DMS 273 (cell line): ENCODE data around the gene S100A5.

Experiments
- DNase-seq: peaks from one replicate; lab custom pipeline; 2025; ENCODE audit not compliant: unreplicated experiment; lab: John Stamatoyannopoulos, UW

S100A5 gene

DNA sequence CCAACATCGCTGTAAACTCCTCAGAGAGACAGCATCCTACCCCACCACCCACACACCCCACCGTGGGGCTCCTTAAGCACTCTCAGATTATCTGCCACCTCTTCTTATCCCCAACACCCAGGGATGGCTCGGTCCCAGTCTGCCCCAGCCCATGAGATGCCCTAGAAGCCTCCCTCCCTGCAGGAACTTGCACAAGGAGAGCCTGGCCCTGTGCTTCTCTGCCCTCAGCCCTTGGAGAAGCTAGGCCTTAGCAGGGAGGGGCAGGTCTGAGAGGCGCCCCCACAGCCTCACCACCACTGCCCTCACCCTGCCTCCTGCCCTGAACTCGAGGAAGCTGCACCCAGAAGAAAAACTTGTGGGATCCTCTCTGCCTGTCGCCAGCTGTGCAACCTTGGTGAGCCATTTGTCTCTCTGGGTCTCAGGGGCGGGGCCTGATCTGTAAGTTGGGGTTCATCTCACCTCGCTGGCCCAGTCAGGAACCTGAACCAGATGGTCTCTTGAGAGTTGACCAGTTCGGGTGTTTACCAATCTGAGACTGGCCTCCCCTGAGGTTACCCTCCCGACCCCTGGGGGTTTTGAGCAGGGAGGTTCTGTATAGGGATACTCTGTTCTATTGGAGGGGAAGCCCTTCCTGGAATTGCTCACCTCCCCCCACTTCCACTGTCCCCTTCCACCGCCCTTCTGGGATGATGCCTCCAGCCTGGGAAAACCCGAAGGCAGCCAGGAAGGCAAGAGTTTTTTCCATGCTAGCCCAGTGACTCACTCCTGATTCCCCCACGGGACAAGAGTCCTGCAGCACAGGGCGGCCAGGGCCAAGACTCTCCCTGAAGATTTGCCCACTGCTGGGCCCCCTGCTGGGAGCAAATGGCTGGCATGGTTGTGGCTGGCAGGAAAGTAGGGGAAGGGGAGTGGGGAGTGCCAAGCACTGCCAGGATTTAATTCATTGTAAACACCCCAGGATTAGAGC is 8.3 kb upstream of the S100A5 start, which contains the start of gene S100A3:
S100A3 (minus strand) TSS at position 537 of the 967 bp plus-strand sequence. CDS start 773 bp downstream, outside the sequence.
- DNase-seq, result peak; percentile 44

GRCh38 chr1:153547560-153548551 is 7.1 kb upstream of the S100A5 start:
- DNase-seq, result no peak

DNA sequence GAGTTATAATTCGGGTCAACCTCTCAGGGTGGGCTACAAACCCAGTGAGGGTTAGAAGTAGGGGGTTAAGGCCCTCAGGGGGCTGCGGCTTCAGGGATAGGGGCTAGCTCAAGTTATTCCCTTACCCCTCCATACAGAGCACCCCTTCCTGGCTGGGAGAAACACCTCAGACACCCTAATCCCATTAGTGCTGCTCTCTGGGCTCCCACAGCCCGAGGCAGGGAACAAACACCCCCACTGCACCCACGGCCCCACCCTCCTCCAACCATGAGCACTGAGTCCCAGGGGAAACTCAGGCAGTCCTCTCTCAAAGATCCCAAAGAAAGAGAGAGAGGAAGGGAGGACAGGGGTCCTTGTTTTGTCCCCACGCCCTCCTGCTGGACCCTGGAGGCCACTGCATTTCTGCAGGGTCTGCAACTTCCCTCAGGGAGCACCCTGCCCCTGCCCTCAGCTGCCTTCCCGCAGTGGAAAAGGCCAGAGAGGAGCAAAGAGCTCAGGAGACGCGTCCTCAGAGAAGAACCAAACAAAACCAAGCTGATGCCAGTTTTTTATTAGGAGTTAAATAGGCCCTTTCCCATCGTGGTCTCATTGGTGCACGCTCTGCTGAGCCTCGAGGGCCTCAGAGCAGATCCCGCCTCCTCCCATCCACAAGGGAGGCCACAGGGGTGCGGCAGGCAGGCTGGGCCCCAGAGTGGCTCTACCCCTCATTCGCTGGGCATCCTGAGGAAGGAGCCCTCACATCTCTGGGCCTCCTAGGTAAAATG is 6.2 kb upstream of the S100A5 start:
- no peak for DNase-seq

GRCh38 chr1:153546371-153546770 is 5.6 kb upstream of the S100A5 start:
- no peak for DNase-seq

- peak; percentile 98 for DNase-seq
Measured at GRCh38 chr1:153545067-153546055, 4.6 kb upstream of the S100A5 start, which contains the start of gene S100A4. Gene S100A4 (minus strand): TSS chr1:153545806. CDS start chr1:153544794, 1,012 bp downstream.

- no peak for DNase-seq
Measured at GRCh38 chr1:153544453-153545066, 3.8 kb upstream of the S100A5 start.

DNA sequence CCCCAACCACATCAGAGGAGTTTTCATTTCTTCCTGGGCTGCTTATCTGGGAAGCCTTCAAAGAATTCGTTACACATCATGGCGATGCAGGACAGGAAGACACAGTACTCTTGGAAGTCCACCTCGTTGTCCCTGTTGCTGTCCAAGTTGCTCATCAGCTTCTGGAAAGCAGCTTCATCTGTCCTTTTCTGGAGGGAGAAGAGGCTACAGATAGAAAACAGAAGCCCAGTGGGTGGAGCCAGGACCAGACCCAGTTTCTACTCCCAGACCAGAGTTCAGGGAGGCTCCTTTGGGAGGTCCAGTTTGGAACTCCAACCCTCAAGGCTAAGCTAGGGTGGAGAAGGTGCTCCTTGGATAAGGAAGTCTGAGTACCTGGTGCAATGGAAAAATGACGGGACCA is 3.0 kb upstream of the S100A5 start:
- DNase-seq, result no peak

- no peak for DNase-seq
Measured at GRCh38 chr1:153542956-153543711, 2.4 kb upstream of the S100A5 start.

- DNase-seq, result no peak
Measured at GRCh38 chr1:153541641-153542590, 1.2 kb upstream of the S100A5 start.

- peak; percentile 68 for DNase-seq
Measured at GRCh38 chr1:153539395-153540093, 1.2 kb downstream of the S100A5 start.

GRCh38 chr1:153538315-153538821 is 2.4 kb downstream of the S100A5 start:
- peak; percentile 81 for DNase-seq

DNA sequence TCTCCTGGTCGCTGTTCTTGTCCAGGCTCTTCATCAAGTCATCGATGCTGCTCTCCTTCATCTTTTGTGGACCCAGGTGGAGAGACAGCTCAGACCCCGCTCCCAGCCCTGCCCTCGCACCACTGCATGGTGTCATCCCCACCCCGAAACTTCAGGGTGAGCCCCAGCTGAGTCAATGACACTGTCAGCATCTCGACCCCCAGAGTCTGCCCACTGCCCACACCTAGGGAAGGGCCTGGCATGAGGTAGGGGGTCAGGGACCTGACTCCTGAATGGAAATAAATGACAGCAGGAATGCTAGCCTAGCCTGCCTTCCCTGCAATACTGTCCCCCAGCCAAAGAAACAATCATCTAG is 3.4 kb downstream of the S100A5 start:
- no peak for DNase-seq

DNA sequence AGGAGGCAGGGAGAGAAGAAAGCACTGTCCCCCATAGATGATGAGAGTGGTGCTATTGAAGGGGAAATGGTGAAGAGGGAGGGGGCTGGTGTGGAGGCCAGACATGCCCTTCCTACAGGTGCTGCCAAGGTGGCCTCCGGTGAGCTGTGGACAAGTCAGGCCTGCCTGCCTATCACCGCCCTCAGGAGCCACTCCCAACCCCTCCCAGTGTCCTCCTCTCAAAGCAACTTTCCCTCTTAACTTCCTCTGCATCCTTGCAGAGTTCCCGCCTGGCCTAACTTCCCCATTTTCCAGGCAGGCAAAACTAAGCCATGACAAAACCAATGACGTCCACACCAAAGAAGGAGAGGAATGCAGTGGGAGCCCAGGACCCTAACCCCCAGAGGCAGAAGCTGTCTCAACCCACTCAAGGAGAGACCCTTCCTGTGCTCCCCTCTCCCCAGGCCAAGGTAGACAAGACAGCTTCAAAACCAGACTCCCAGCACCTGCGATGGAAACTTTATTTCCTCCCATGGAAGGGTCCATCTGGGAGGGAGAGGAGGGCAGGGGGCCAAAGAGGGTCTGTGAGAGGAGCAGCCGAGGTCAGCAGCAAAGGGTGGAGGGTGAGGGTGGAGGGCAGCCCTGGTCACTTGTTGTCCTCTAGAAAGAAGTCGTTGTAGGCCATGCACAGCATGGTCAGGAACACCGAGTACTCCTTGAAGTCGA is 3.9 kb downstream of the S100A5 start:
- no peak for DNase-seq

DNA sequence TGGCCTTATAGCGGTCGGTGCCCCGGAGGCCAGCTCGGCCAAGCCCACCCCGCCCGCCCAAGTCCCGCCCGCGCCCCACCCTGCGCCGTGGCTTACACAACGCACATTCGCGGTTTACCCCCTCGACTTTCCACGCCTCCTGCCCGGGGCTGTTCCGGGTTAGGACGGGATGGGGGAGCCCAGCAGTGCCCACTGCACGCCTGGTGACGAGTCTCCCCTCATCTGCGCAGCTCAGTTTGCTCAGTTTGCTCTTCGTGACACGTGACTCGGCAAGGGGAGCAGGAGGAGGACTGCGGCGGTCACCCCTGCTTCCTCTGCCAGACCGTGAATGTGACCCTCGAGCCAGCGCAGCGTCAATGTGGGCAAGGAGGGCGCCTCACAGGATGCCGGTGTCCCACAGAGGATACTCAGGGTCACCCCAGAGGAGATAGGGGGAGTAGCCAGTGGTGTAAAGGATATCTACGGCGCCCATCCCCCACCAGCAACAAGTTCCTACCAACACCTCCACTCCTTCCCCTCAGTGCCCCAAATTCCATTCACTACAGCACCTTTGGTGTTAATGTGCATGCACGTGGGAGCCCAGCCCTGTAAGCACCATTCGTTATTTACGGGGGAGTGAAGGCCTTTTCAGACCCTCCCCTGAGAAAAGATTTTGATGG is 4.6 kb downstream of the S100A5 start:
- no peak for DNase-seq
